Osteoblast (primary cell): ENCODE measurements around the gene LRRC4C. TPM values are rescaled to one million over a fixed set of nuclear protein-coding genes. Genes with fewer than 3 reads are reported as not detected.

ENCODE experiments used
- DNase-seq: peaks from one replicate; pipeline ENCODE4 v3.0.0; 2011; ENCODE audit warnings: low spot score, mixed read lengths; ENCODE audit not compliant: insufficient read length; ENCODE audit errors: missing footprints
- H2AFZ ChIP-seq: 2 replicates; pipeline ENCODE4 v1.6.0; 2011; ENCODE audit warnings: mild to moderate bottlenecking, low read length
- H3K27ac ChIP-seq: 2 replicates; pipeline ENCODE4 v1.5.1; 2011; ENCODE audit warnings: mild to moderate bottlenecking, low read depth, low read length, moderate library complexity
- H3K27me3 ChIP-seq: 2 replicates; pipeline ENCODE4 v1.6.0; 2012; ENCODE audit warnings: mild to moderate bottlenecking, control low read depth, inconsistent platforms, low read length, moderate library complexity; ENCODE audit not compliant: insufficient read depth
- H3K36me3 ChIP-seq: 2 replicates; pipeline ENCODE4 v1.5.1; 2011; ENCODE audit warnings: mild to moderate bottlenecking, low read length, control low read depth, moderate library complexity; ENCODE audit not compliant: insufficient read depth
- H3K4me1 ChIP-seq: 2 replicates; pipeline ENCODE4 v1.5.1; 2011; ENCODE audit warnings: mild to moderate bottlenecking, low read length, control low read depth, moderate library complexity; ENCODE audit not compliant: insufficient read depth
- H3K4me2 ChIP-seq: 2 replicates; pipeline ENCODE4 v1.6.0; 2011; ENCODE audit warnings: mild to moderate bottlenecking, low read length; ENCODE audit not compliant: insufficient read depth
- H3K4me3 ChIP-seq: fragments of 200-600 bp; sonication (generic); 3 replicates; pipeline ENCODE4 v1.5.1; 2012; ENCODE audit warnings: mild to moderate bottlenecking, low read length, inconsistent platforms; ENCODE audit not compliant: insufficient read depth
- H3K79me2 ChIP-seq: 2 replicates; pipeline ENCODE4 v1.6.0; 2012; ENCODE audit warnings: mild to moderate bottlenecking, low read length, control low read depth, inconsistent platforms; ENCODE audit not compliant: insufficient read depth
- H3K9me3 ChIP-seq: 2 replicates; pipeline ENCODE4 v1.5.1; 2011; ENCODE audit warnings: low read depth, low read length, control low read depth
- H4K20me1 ChIP-seq: 2 replicates; pipeline ENCODE4 v1.6.0; 2012; ENCODE audit warnings: mild to moderate bottlenecking, low read length, control low read depth; ENCODE audit not compliant: insufficient read depth
- CTCF ChIP-seq: IDR thresholded peaks from 2 replicates; pipeline ENCODE4 v1.5.1; 2011; ENCODE audit warnings: mild to moderate bottlenecking, low read depth, low read length, moderate library complexity; ENCODE audit errors: extremely low read depth
- total RNA-seq: library from RNA; depleted of rRNA; stranded (reverse); fragments of >200 nt; gene quantifications from 2 replicates; pipeline ENCODE4 v1.2.3, GENCODE V29; 2012

Gene LRRC4C
- total RNA-seq, 1 donor: 2.2 TPM

- Histone ChIP-seq H3K9me3 (no peaks in the 10 kb centered on the region), H2AFZ (no peak overlapping the region), H3K27me3 (no peaks in the 10 kb centered on the region), H3K4me2 (no peak overlapping the region), H3K27ac (no peak overlapping the region), H4K20me1 (no peaks in the 10 kb centered on the region), H3K36me3 (no peaks in the 10 kb centered on the region), H3K4me3 (no peak overlapping the region), H3K79me2 (no peaks in the 10 kb centered on the region), H3K4me1 (no peaks in the 10 kb centered on the region)
- TF ChIP-seq CTCF: no peak
- DNase-seq: no peak
Measured at GRCh38 chr11:40219401-40219800, 1240.1 kb downstream of the LRRC4C start.

GRCh38 chr11:40215556-40215955 is 1243.9 kb downstream of the LRRC4C start:
- H3K27me3 ChIP-seq: no peaks in the 10 kb centered on the region
- DNase-seq: no peak
- no peaks in the 10 kb centered on the region for H3K36me3 ChIP-seq
- no peak overlapping the region for H3K27ac ChIP-seq
- no peaks in the 10 kb centered on the region for H4K20me1 ChIP-seq
- H3K9me3 ChIP-seq: peaks cover 3% of the 10 kb centered on the region
- H3K4me2 ChIP-seq: no peak overlapping the region
- no peaks in the 10 kb centered on the region for H3K4me1 ChIP-seq
- no peak overlapping the region for H2AFZ ChIP-seq
- no peak overlapping the region for H3K4me3 ChIP-seq
- no peaks in the 10 kb centered on the region for H3K79me2 ChIP-seq
- no peak for TF ChIP-seq CTCF

GRCh38 chr11:40207416-40207815 is 1252.0 kb downstream of the LRRC4C start:
- Histone ChIP-seq H3K27me3 (no peaks in the 10 kb centered on the region), H3K36me3 (no peaks in the 10 kb centered on the region), H3K27ac (no peak overlapping the region), H3K4me2 (no peak overlapping the region), H3K4me1 (no peaks in the 10 kb centered on the region), H2AFZ (no peak overlapping the region), H3K79me2 (no peaks in the 10 kb centered on the region), H3K9me3 (no peaks in the 10 kb centered on the region), H3K4me3 (no peak overlapping the region), H4K20me1 (no peaks in the 10 kb centered on the region)
- TF ChIP-seq CTCF: no peak
- no peak for DNase-seq

- no peak overlapping the region for H3K4me2 ChIP-seq
- no peak overlapping the region for H3K4me3 ChIP-seq
- H3K79me2 ChIP-seq: no peaks in the 10 kb centered on the region
- H3K9me3 ChIP-seq: no peaks in the 10 kb centered on the region
- no peak for TF ChIP-seq CTCF
- H3K27ac ChIP-seq: no peak overlapping the region
- no peak overlapping the region for H2AFZ ChIP-seq
- no peaks in the 10 kb centered on the region for H3K27me3 ChIP-seq
- H4K20me1 ChIP-seq: no peaks in the 10 kb centered on the region
- H3K36me3 ChIP-seq: no peaks in the 10 kb centered on the region
- no peak for DNase-seq
- H3K4me1 ChIP-seq: no peaks in the 10 kb centered on the region
Measured at GRCh38 chr11:40204228-40204627, 1255.2 kb downstream of the LRRC4C start.
